ENCODE results near the gene MTX2.

MTX2 gene

GRCh38 chr2:176268976-176269318 lies 295 bp upstream of the MTX2 start:
- DNase-seq (ENCODE audit: low read depth in 2 of 2), result no peak
- TF ChIP-seq CTCF (IDR thresholded peaks at IDR 0.05; ENCODE audit: low read depth, low read length), result no peak
- H3K4me3 ChIP-seq (replicated peaks in 1 of 2; ENCODE audit: low read depth in 2 of 2, low read length in 2 of 2), result peak overlapping the region; percentile 75 to 90

DNA sequence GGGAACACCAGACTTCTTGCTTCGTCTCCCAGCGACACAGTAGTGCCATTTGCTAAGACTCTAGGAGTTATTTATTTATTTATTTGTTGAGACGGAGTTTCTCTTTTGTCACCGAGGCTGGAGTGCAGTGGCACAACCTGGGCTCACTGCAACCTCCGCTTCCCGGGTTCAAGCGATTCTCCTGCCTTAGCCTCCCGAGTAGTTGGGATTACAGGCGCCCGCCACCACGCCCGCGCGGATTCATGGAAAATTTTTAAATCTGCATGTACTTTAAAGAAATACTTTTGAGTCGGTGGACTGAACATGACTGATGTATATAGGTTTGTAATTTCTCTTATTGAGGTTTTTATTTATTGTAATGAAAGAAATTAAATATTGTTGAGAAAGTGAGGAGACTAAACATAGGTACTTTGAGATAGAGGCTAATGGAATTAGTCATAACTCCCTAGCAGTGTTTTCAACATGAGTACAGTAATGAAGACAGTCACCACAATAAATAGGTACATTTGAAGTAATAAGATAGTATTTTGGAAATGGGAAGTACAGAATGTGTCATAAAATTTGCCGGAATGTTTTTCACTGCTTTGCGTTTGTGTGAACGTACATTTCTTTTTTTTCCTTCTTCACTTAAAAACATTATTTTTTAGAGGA lies 983 bp downstream of the MTX2 start:
- H3K4me3 ChIP-seq (replicated peaks in 1 of 2; ENCODE audit: low read depth in 2 of 2, low read length in 2 of 2), result peak overlapping the region; percentile 75 to 90
- no peak for TF ChIP-seq CTCF (IDR thresholded peaks at IDR 0.05; ENCODE audit: low read depth, low read length)
- DNase-seq (ENCODE audit: low read depth in 2 of 2), result peak in 1 of 2 donors; percentile 29

DNA sequence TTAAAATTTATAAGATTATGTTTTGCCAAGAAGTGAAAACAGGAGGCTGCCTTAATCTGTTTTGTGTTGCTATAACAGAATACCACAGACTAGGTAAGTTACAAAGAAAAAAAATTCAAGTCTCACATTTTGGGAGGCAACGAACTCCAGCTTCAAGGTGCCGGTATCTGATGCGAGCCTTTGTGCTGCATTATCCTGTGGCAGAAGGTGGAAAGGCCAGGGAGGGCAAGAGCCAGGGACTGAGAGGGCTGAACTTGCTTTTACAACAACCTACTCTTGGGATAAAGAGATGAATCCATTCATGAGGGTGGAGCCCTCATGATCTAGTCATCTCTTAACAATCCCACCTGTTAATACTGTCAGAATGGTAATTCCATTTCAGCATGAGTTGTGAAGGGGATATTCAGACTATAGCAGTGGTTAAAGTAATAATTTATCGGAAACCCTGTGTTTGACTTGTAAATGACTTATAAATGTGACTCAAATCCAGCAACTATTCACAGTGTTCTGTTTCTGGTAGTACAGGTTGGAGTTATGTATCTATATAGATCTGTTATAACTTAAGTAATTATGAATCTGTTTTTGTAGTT lies 3.7 kb downstream of the MTX2 start:
- H3K4me3 ChIP-seq (replicated peaks in 1 of 2; ENCODE audit: low read depth in 2 of 2, low read length in 2 of 2), result no peak overlapping the region
- no peak for TF ChIP-seq CTCF (IDR thresholded peaks at IDR 0.05; ENCODE audit: low read depth, low read length)
- no peak for DNase-seq (ENCODE audit: low read depth in 2 of 2)

DNA sequence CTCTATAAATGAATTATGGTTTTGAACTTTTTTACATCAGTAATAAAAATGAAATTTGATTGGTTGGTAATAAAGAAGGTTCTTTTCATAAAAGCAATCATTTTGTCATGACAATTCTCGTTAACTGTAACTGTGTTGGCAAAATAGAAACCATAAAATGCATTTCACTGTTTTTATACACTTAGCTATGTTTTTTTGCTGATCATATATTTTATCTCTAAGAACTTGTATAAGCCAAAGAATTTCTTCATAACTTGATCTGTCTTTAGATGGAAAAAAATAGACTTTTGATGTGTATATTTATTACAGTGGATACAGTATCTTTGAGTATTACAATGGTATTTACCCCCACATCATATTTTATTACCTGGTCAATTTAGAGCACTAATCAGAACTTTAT lies 9.7 kb downstream of the MTX2 start:
- no peak for TF ChIP-seq CTCF (IDR thresholded peaks at IDR 0.05; ENCODE audit: low read depth, low read length)
- H3K4me3 ChIP-seq (replicated peaks in 1 of 2; ENCODE audit: low read depth in 2 of 2, low read length in 2 of 2), result no peak overlapping the region
- no peak for DNase-seq (ENCODE audit: low read depth in 2 of 2)

GRCh38 chr2:176280156-176280555 lies 10.9 kb downstream of the MTX2 start:
- no peak overlapping the region for H3K4me3 ChIP-seq (replicated peaks in 1 of 2; ENCODE audit: low read depth in 2 of 2, low read length in 2 of 2)
- TF ChIP-seq CTCF (IDR thresholded peaks at IDR 0.05; ENCODE audit: low read depth, low read length), result no peak
- no peak for DNase-seq (ENCODE audit: low read depth in 2 of 2)

- DNase-seq (ENCODE audit: low read depth in 2 of 2), result peak in 1 of 2 donors; percentile 47
- no peak overlapping the region for H3K4me3 ChIP-seq (replicated peaks in 1 of 2; ENCODE audit: low read depth in 2 of 2, low read length in 2 of 2)
- no peak for TF ChIP-seq CTCF (IDR thresholded peaks at IDR 0.05; ENCODE audit: low read depth, low read length)
Measured at GRCh38 chr2:176280867-176281658, 11.8 kb downstream of the MTX2 start.

All from cardiac fibroblast (primary cell).